GM19438 (cell line): Measurements from ENCODE around the gene OR51L1.

Experiments used
- ATAC-seq: cut with Tn5 transposase; IDR thresholded peaks from one replicate; pipeline ENCODE4 v1.9.1; 2021; ENCODE audit warnings: low read depth; ENCODE audit not compliant: unreplicated experiment

Gene OR51L1

DNA sequence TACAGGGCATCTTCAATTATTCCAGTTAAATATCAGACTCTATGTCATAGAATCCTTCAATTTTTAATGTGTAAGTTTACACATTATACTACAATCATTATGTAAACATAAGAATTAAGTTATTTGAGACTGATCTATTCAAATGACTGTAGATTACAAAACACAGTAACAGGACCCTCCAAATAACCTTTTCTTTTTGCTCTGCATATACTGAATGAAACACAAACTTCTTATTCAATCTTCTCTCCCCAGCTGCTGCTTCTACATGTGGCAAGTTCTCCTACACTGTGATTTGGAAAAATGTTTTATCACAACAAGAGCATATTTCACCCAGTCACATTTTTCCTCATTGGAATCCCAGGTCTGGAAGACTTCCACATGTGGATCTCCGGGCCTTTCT, 51.6 kb downstream of the OR51L1 start, which contains the start of gene OR52J3:
TSS of gene OR52J3 (plus strand) at position 301 of the 400 bp plus-strand sequence. CDS start at position 301, 0 bp downstream.
- no peak for ATAC-seq

DNA sequence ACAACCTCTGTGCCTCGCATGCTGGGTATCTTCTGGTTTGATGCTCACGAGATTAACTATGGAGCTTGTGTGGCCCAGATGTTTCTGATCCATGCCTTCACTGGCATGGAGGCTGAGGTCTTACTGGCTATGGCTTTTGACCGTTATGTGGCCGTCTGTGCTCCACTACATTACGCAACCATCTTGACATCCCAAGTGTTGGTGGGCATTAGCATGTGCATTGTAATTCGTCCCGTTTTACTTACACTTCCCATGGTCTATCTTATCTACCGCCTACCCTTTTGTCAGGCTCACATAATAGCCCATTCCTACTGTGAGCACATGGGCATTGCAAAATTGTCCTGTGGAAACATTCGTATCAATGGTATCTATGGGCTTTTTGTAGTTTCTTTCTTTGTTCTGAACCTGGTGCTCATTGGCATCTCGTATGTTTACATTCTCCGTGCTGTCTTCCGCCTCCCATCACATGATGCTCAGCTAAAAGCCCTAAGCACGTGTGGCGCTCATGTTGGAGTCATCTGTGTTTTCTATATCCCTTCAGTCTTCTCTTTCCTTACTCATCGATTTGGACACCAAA, 52.2 kb downstream of the OR51L1 start:
- ATAC-seq: no peak
